ENCODE measurements around the gene DEGS2. TPM values are rescaled to one million over a fixed set of nuclear protein-coding genes. Genes with fewer than 3 reads are reported as not detected.
A peak's percentile ranks its signal among the peaks of the same experiment; 100 is the strongest.

Gene DEGS2
- polyA plus RNA-seq, 2 of the 4 experiments (the other 2 are of a cell fraction): 0.93 to 2.3 TPM

- H3K27ac ChIP-seq: peak overlapping the region; percentile 40 to 52; a peak in 3 of 6 replicates
- FAIRE-seq (no peak), ATAC-seq (no peak), DNase-seq (ENCODE audit: low read depth in 1 of 2, low spot score in 1 of 2) (no peak)
- TF ChIP-seq HOXB13 (CRISPR knock-in tag; IDR thresholded peaks at IDR 0.05; ENCODE audit: low read depth): no peak
- no peak for TF ChIP-seq HMGXB4 (CRISPR knock-in tag; IDR thresholded peaks at IDR 0.05; ENCODE audit: borderline replicate concordance)
- no peak for TF ChIP-seq ELK1 (IDR thresholded peaks at IDR 0.05; ENCODE audit: low read depth, low read length)
- H3K9me3 ChIP-seq: peaks cover 12% of the 10 kb centered on the region
- peak overlapping the region; percentile 39; the same call in 2 of the 3 replicates for H3K4me2 ChIP-seq
- H3K4me3 ChIP-seq: no peak overlapping the region
- H3K4me1 ChIP-seq: peaks cover 20% of the 10 kb centered on the region
- ChIA-PET CTCF (interaction anchor here (0.9 to 4.0 kb wide), 9 partner anchors 9 to 174 kb away, joined by 3 to 23 read pairs (median 9); no protein-coding TSS in a partner anchor), POLR2A (no interaction called here)
- WGBS (ENCODE audit: missing lambda C conversion rate): 79% methylated on average over 6 of the region's 6 CpGs
Observed at GRCh38 chr14:100156776-100157175, 2.7 kb downstream of the DEGS2 start.

GRCh38 chr14:100155756-100156616 is 3.5 kb downstream of the DEGS2 start:
- peak; percentile 30 to 39 for DNase-seq (ENCODE audit: low read depth in 1 of 2, low spot score in 1 of 2)
- ChIA-PET CTCF (interaction anchor here (0.8 to 4.0 kb wide), 16 partner anchors 10 to 174 kb away, joined by 3 to 23 read pairs (median 4); no protein-coding TSS in a partner anchor), POLR2A (interaction anchor here (0.8 kb wide), 1 partner anchor 37 kb away, joined by 4 read pairs; no protein-coding TSS in a partner anchor)
- TF ChIP-seq NFE2L2 (conservative IDR thresholded peaks at IDR 0.05; ENCODE audit: low read length) (no peak), CHD4 (IDR thresholded peaks at IDR 0.05; ENCODE audit: borderline replicate concordance) (no peak), REST (IDR thresholded peaks at IDR 0.05) (no peak), EHF (CRISPR knock-in tag; IDR thresholded peaks at IDR 0.05) (no peak), SREBF2 (IDR thresholded peaks at IDR 0.05) (no peak), RFX5 (IDR thresholded peaks at IDR 0.05) (no peak), FOSL2 (IDR thresholded peaks at IDR 0.05) (no peak), FOSL2 (CRISPR knock-in tag; IDR thresholded peaks at IDR 0.05) (no peak), USF2 (IDR thresholded peaks at IDR 0.05) (no peak), E2F6 (IDR thresholded peaks at IDR 0.05; ENCODE audit: borderline replicate concordance, low read depth) (no peak), CHD2 (IDR thresholded peaks at IDR 0.05; ENCODE audit: low read length, partially characterized antibody) (no peak), RARB (CRISPR knock-in tag; IDR thresholded peaks at IDR 0.05) (no peak), ZC3H11A (IDR thresholded peaks at IDR 0.05) (no peak), JUNB (IDR thresholded peaks at IDR 0.05) (no peak), MYC (IDR thresholded peaks at IDR 0.05; ENCODE audit: borderline replicate concordance, low read length) (no peak), CBX8 (IDR thresholded peaks at IDR 0.05) (no peak), NPAS2 (CRISPR knock-in tag; IDR thresholded peaks at IDR 0.05; ENCODE audit: borderline replicate concordance) (no peak), FOXS1 (CRISPR knock-in tag; IDR thresholded peaks at IDR 0.05) (no peak)
- Histone ChIP-seq H3K4me2 (peak overlapping the region; percentile 39; the same call in 2 of the 3 replicates), H3K4me3 (no peak overlapping the region), H3K4me1 (peaks cover 20% of the 10 kb centered on the region), H3K27ac (peak overlapping the region; percentile 40 to 52; a peak in 5 of 6 replicates), H3K9me3 (peaks cover 12% of the 10 kb centered on the region)
- ATAC-seq: peak in 1 of 2 experiments; percentile 37; a peak in 3 of 6 replicates
- no peak for FAIRE-seq
- 54% methylated on average over 12 of the region's 12 CpGs for WGBS (ENCODE audit: missing lambda C conversion rate)

Measured in A549 (cell line).